GM19438 (cell line): Measurements from ENCODE around the gene CACNB1.
"Not testable (repeated sequence)": the region's sequence is repeated elsewhere in the genome, so short reads cannot be mapped to it uniquely, and the experiment has no call there.

Experiments used
- ATAC-seq: cut with Tn5 transposase; IDR thresholded peaks from one replicate; pipeline ENCODE4 v1.9.1; 2021; ENCODE audit warnings: low read depth; ENCODE audit not compliant: unreplicated experiment

CACNB1 gene

GRCh38 chr17:39129544-39129943 is 67.9 kb downstream of the CACNB1 start:
- not testable (repeated sequence) for ATAC-seq

GRCh38 chr17:39126436-39126835 is 71.0 kb downstream of the CACNB1 start:
- ATAC-seq, result no peak

GRCh38 chr17:39125143-39125875 is 72.2 kb downstream of the CACNB1 start:
- no peak for ATAC-seq

GRCh38 chr17:39123627-39124026 is 73.8 kb downstream of the CACNB1 start:
- ATAC-seq, result no peak
